Endothelial cell of umbilical vein (primary cell): ENCODE measurements around the gene FALEC. TPM values are rescaled to one million over a fixed set of nuclear protein-coding genes. Genes with fewer than 3 reads are reported as not detected.

Experiments
- BruUV-seq: library from RNA; stranded (reverse); fragments of 400-500 nt; replicated peaks from 2 replicates; lab custom pipeline; 2021; lab: Mats Ljungman, UMichigan
- CTCF ChIA-PET: fragments of 300-600, 350-600 bp; sonication (Branson Sonifier 250); formaldehyde crosslinking; loops from one replicate; lab custom pipeline; 2021; ENCODE audit warnings: antibody characterized with exemption, inconsistent platforms; lab: Charles Lee
- POLR2A ChIA-PET: fragments of 300-600, 350-600 bp; sonication (Branson Sonifier 250); formaldehyde crosslinking; loops from one replicate; lab custom pipeline; 2021; ENCODE audit warnings: antibody characterized with exemption, inconsistent platforms; lab: Charles Lee
- DNase-seq: peaks from one replicate; pipeline ENCODE4 v3.0.0-alpha.2; 2011; ENCODE audit warnings: low read depth, low spot score
- FAIRE-seq: peaks from 2 replicates; lab custom pipeline; 2011; peaks lifted over from hg19 to GRCh38; lab: Jason Lieb, UNC
- H2AFZ ChIP-seq: 2 replicates; pipeline ENCODE4 v1.6.0; 2012; ENCODE audit warnings: low read depth, low read length, control low read depth, inconsistent platforms
- H3K27ac ChIP-seq: 2 replicates; pipeline ENCODE4 v1.5.1; 2011; ENCODE audit warnings: low read depth, mild to moderate bottlenecking, control low read depth, low read length, moderate library complexity; ENCODE audit not compliant: insufficient read depth
- H3K27me3 ChIP-seq, 2 experiments: 2 replicates each; pipeline versions ENCODE4 v1.6.0 to v1.6.1; 2011; ENCODE audit warnings: low read length in 2 of 2, mixed read lengths in 1 of 2; ENCODE audit not compliant: control insufficient read depth in 2 of 2, insufficient read depth in 2 of 2
- H3K36me3 ChIP-seq, 2 experiments: 2 replicates in 1 of 2; 3 replicates in 1 of 2; pipeline ENCODE4 v1.5.1; 2011; ENCODE audit warnings: low read length in 2 of 2, mild to moderate bottlenecking in 1 of 2, moderate library complexity in 1 of 2; ENCODE audit not compliant: control insufficient read depth in 2 of 2, insufficient read depth in 2 of 2; ENCODE audit errors: extremely low read depth in 1 of 2
- H3K4me1 ChIP-seq: 3 replicates; pipeline ENCODE4 v1.5.1; 2011; ENCODE audit warnings: mild to moderate bottlenecking, low read length; ENCODE audit not compliant: control insufficient read depth, insufficient read depth; ENCODE audit errors: extremely low read depth
- H3K4me2 ChIP-seq: 2 replicates; pipeline ENCODE4 v1.6.1; 2011; ENCODE audit warnings: low read length, control low read depth, mixed read lengths; ENCODE audit not compliant: insufficient read depth
- H3K4me3 ChIP-seq, 3 experiments: fragments of 200-600 bp in 1 of 3; sonication (generic), shearing (Covaris generic) in 1 of 3; replicated peaks in 1 of 3; 2 replicates each; pipeline ENCODE4 v1.5.1; 2011 to 2016; ENCODE audit warnings: control low read depth in 3 of 3, low read length in 3 of 3, mild to moderate bottlenecking in 2 of 3, inconsistent platforms in 1 of 3, low read depth in 1 of 3, moderate library complexity in 1 of 3; ENCODE audit not compliant: insufficient read depth in 1 of 3
- H3K79me2 ChIP-seq: 2 replicates; pipeline ENCODE4 v1.6.0; 2012; ENCODE audit warnings: low read length, inconsistent platforms; ENCODE audit not compliant: control insufficient read depth, insufficient read depth
- H3K9ac ChIP-seq: replicated peaks from 2 replicates; pipeline ENCODE3; 2011; ENCODE audit warnings: low read length, control low read depth; ENCODE audit not compliant: insufficient read depth; ENCODE audit errors: extremely low read depth
- H3K9me1 ChIP-seq: replicated peaks from 3 replicates; pipeline ENCODE4 v1.6.0; 2011; ENCODE audit warnings: mild to moderate bottlenecking, low read length; ENCODE audit not compliant: control insufficient read depth, insufficient read depth; ENCODE audit errors: extremely low read depth
- H3K9me3 ChIP-seq: replicated peaks from 2 replicates; pipeline ENCODE4 v1.5.1; 2012; ENCODE audit warnings: low read length, inconsistent platforms; ENCODE audit not compliant: control insufficient read depth, insufficient read depth
- H4K20me1 ChIP-seq: replicated peaks from 2 replicates; pipeline ENCODE3; 2011; ENCODE audit warnings: mild to moderate bottlenecking, low read length; ENCODE audit not compliant: control insufficient read depth, insufficient read depth; ENCODE audit errors: extremely low read depth
- EZH2 ChIP-seq: IDR thresholded peaks from 2 replicates; pipeline ENCODE4 v1.6.1; 2012; ENCODE audit warnings: borderline replicate concordance, low read depth, mild to moderate bottlenecking, moderate library complexity, low read length, inconsistent platforms; ENCODE audit not compliant: severe bottlenecking
- FOS ChIP-seq: IDR thresholded peaks from 2 replicates; pipeline ENCODE4 v1.6.1; 2011; ENCODE audit warnings: mild to moderate bottlenecking, low read length, moderate library complexity, borderline replicate concordance; ENCODE audit not compliant: insufficient read depth
- GATA2 ChIP-seq: IDR thresholded peaks from 2 replicates; pipeline ENCODE4 v1.7.0; 2011; ENCODE audit warnings: low read depth, mild to moderate bottlenecking, moderate library complexity, mixed read lengths, low read length; ENCODE audit not compliant: insufficient read length, insufficient read depth
- JUN ChIP-seq: IDR thresholded peaks from 2 replicates; pipeline ENCODE4 v1.6.1; 2011; ENCODE audit warnings: borderline replicate concordance, low read depth; ENCODE audit not compliant: insufficient read length, insufficient read depth
- MYC ChIP-seq: IDR thresholded peaks from one replicate; pipeline ENCODE4 v1.6.1; 2011; ENCODE audit warnings: mild to moderate bottlenecking, low read depth, low read length
- POLR2A ChIP-seq: IDR thresholded peaks from 2 replicates; pipeline ENCODE4 v1.6.1; 2012; ENCODE audit warnings: low read depth, mild to moderate bottlenecking, control low read depth, low read length
- POLR2AphosphoS5 ChIP-seq: IDR thresholded peaks from 2 replicates; pipeline ENCODE4 v1.6.1; 2012; ENCODE audit warnings: low read depth, mild to moderate bottlenecking, control low read depth, low read length, moderate library complexity; ENCODE audit not compliant: insufficient read depth
- dilution Hi-C: fragments of 300-500 bp; cut with MboI; formaldehyde crosslinking; loops from one replicate; pipeline ENCODE4 v1.15.0; 2019; ENCODE audit warnings: low sequenced_read_pairs; ENCODE audit not compliant: extremely low pct_ligation_motif_present
- intact Hi-C: fragments of 100-400 bp; cut with micrococcal nuclease; formaldehyde crosslinking; loops from one replicate; pipeline ENCODE4 v1.10.0; 2022
- polyA plus RNA-seq, 4 experiments: library from polyadenylated mRNA; depleted of rRNA in 3 of 4; stranded (reverse) in 3 of 4; unstranded in 1 of 4; fragments of >200 nt; gene quantifications; 2 replicates each; pipeline versions ENCODE4 v1.2.1 to v1.2.3, GENCODE V29; 2011 to 2012; ENCODE audit warnings: missing spikeins in 1 of 4
- total RNA-seq: library from RNA; stranded (reverse); gene quantifications from 2 replicates; pipeline ENCODE4 v1.2.3, GENCODE V29; 2021
- TF ChIP-seq, protein P1 (sequence below), 2 donors: IDR thresholded peaks; 1 replicate in 1 of 2; 2 replicates in 1 of 2; pipeline ENCODE4 v1.5.1; 2011; ENCODE audit warnings: low read length in 2 of 2, mild to moderate bottlenecking in 2 of 2, moderate library complexity in 2 of 2, control low read depth in 1 of 2, inconsistent platforms in 1 of 2, low read depth in 1 of 2; ENCODE audit not compliant: insufficient read depth in 1 of 2; ENCODE audit errors: extremely low read depth in 1 of 2
- TF ChIP-seq, protein P2 (sequence below): IDR thresholded peaks from 2 replicates; pipeline ENCODE4 v1.6.1; 2011; ENCODE audit not compliant: insufficient read depth, insufficient read length

Gene FALEC
- total and polyA plus RNA-seq, 2 donors (not counting 3 experiments of a cell fraction or from before 2014, with no cell fraction given), result not detected

- peak; percentile 99 for DNase-seq
- Histone ChIP-seq H3K36me3 (no peaks in the 10 kb centered on the region), H3K9me3 (no peaks in the 10 kb centered on the region), H3K4me2 (peak overlapping the region; percentile 76), H3K27me3 (no peaks in the 10 kb centered on the region), H2AFZ (peak overlapping the region; percentile 42), H3K4me1 (peaks cover 52% of the 10 kb centered on the region), H3K9ac (peak overlapping the region; percentile 98), H3K27ac (peak overlapping the region; percentile 99), H3K9me1 (no peaks in the 10 kb centered on the region), H3K79me2 (peaks cover 5% of the 10 kb centered on the region), H4K20me1 (no peaks in the 10 kb centered on the region), H3K4me3 (peak overlapping the region; percentile 24 to 51 (median 41))
- ChIA-PET CTCF (interaction anchor here (0.6 to 13.9 kb wide), 19 partner anchors 10 to 360 kb away, joined by 3 to 288 read pairs (median 6); partner anchors contain the start of genes ADAMTSL4, CTSK, ENSA and GOLPH3L), POLR2A (interaction anchor here (0.6 to 3.1 kb wide), 7 partner anchors 9 to 68 kb away, joined by 3 to 39 read pairs (median 3); partner anchors contain the start of genes ENSA and MCL1)
- FAIRE-seq, result peak; percentile 100
- BruUV-seq, result TSS peak; percentile 94
- dilution Hi-C loops, result no loop called here
- intact Hi-C loops, result loop anchor here (1.0 to 5.0 kb wide), 9 partner anchors 9 to 361 kb away; partner anchors contain the start of genes ARNT, GOLPH3L and MCL1
- TF ChIP-seq EZH2 (no peak), MYC (no peak), GATA2 (no peak), POLR2AphosphoS5 (peak; percentile 79), POLR2A (peak; percentile 75), FOS (peak; percentile 82), JUN (peak; percentile 24)
- TF ChIP-seq, protein P1, sequence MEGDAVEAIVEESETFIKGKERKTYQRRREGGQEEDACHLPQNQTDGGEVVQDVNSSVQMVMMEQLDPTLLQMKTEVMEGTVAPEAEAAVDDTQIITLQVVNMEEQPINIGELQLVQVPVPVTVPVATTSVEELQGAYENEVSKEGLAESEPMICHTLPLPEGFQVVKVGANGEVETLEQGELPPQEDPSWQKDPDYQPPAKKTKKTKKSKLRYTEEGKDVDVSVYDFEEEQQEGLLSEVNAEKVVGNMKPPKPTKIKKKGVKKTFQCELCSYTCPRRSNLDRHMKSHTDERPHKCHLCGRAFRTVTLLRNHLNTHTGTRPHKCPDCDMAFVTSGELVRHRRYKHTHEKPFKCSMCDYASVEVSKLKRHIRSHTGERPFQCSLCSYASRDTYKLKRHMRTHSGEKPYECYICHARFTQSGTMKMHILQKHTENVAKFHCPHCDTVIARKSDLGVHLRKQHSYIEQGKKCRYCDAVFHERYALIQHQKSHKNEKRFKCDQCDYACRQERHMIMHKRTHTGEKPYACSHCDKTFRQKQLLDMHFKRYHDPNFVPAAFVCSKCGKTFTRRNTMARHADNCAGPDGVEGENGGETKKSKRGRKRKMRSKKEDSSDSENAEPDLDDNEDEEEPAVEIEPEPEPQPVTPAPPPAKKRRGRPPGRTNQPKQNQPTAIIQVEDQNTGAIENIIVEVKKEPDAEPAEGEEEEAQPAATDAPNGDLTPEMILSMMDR (IDR thresholded peaks at IDR 0.05; ENCODE audit: extremely low read depth in 1 of 2, insufficient read depth in 1 of 2, low read depth in 1 of 2, low read length in 2 of 2), result peak in 1 of 2 donors; percentile 40
- TF ChIP-seq, protein P2, sequence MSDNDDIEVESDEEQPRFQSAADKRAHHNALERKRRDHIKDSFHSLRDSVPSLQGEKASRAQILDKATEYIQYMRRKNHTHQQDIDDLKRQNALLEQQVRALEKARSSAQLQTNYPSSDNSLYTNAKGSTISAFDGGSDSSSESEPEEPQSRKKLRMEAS, result no peak
These were observed 45.9 kb downstream of the FALEC start for GRCh38 chr1:150561254-150561973.
